Ovary (tissue), 3 donors: ENCODE results near the gene TMED7.

Source experiments
- EP300 ChIP-seq: sonication (generic); formaldehyde crosslinking; IDR thresholded peaks from one replicate; pipeline ENCODE4 v1.6.1; 2017; ENCODE audit warnings: antibody characterized with exemption
- POLR2A ChIP-seq: fragments of 450-650 bp; IDR thresholded peaks from one replicate; pipeline ENCODE4 v1.6.1; 2017; ENCODE audit warnings: antibody characterized with exemption, mild to moderate bottlenecking, moderate library complexity
- TF ChIP-seq, protein P1 (sequence below), 3 donors: fragments of 450-650 bp in 2 of 3; fragments of 200-600 bp in 1 of 3; IDR thresholded peaks; one replicate each; pipeline versions ENCODE4 v1.5.1 to v1.8.0; 2016 to 2022; ENCODE audit warnings: antibody characterized with exemption in 3 of 3, mild to moderate bottlenecking in 1 of 3
- donor health status: DM: no; HTN: no; CAD: no.

DNA sequence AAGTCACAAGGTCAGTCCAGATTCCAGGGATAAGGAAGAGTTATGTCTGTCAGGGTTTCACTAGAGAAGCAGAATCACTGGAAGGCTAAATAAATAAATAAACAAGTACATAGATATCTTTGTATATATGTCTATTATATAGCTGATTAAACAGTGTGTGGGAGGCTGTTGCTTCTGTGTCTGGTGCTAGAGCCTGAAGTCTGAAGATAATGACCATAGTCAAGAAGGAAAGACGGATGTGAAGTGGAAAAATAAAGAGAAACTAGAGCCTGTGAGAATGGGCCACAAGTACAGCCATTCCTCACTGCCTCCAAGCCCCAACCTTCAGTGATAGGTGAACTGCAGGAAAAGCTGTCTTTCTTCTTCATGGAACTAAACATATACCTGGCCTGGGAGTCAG lies 4.1 kb upstream of the TMED7 start:
- TF ChIP-seq, protein P1, sequence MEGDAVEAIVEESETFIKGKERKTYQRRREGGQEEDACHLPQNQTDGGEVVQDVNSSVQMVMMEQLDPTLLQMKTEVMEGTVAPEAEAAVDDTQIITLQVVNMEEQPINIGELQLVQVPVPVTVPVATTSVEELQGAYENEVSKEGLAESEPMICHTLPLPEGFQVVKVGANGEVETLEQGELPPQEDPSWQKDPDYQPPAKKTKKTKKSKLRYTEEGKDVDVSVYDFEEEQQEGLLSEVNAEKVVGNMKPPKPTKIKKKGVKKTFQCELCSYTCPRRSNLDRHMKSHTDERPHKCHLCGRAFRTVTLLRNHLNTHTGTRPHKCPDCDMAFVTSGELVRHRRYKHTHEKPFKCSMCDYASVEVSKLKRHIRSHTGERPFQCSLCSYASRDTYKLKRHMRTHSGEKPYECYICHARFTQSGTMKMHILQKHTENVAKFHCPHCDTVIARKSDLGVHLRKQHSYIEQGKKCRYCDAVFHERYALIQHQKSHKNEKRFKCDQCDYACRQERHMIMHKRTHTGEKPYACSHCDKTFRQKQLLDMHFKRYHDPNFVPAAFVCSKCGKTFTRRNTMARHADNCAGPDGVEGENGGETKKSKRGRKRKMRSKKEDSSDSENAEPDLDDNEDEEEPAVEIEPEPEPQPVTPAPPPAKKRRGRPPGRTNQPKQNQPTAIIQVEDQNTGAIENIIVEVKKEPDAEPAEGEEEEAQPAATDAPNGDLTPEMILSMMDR (IDR thresholded peaks at IDR 0.05) = no peak
- no peak for TF ChIP-seq POLR2A
- TF ChIP-seq EP300 = no peak
